Gastrocnemius medialis (tissue), 4 donors: ENCODE results near the gene PRR27. TPM values are rescaled to one million over a fixed set of nuclear protein-coding genes. Genes with fewer than 3 reads are reported as not detected.
"Not testable (repeated sequence)": the region's sequence is repeated elsewhere in the genome, so short reads cannot be mapped to it uniquely, and the experiment has no call there.

Source experiments
- ATAC-seq, 2 donors: fragments of 150-250 bp; one replicate each; pipeline ENCODE4 v1.9.1; 2016
- DNase-seq, 2 donors: peaks; one replicate each; pipeline ENCODE4 v3.0.0-alpha.2; 2019
- H3K27ac ChIP-seq, 4 donors: fragments of 200-600 bp; sonication (generic); 1 replicate in 1 of 4; 2 replicates in 3 of 4; pipeline ENCODE4 v1.5.1; 2016 to 2018; ENCODE audit warnings: mild to moderate bottlenecking in 2 of 4, moderate library complexity in 1 of 4
- H3K27me3 ChIP-seq, 3 donors: fragments of 200-600 bp; sonication (generic) in 2 of 3; 1 replicate in 1 of 3; 2 replicates in 2 of 3; pipeline versions ENCODE4 v1.5.1 to v1.6.0; 2016 to 2019; ENCODE audit warnings: mild to moderate bottlenecking in 1 of 3, moderate library complexity in 1 of 3
- H3K36me3 ChIP-seq, 2 donors: fragments of 200-600 bp; sonication (generic) in 1 of 2; one replicate each; pipeline ENCODE4 v1.5.1; 2017 to 2018
- H3K4me1 ChIP-seq, 2 donors: fragments of 200-600 bp; sonication (generic) in 1 of 2; one replicate each; pipeline ENCODE4 v1.5.1; 2016 to 2017; ENCODE audit warnings: mild to moderate bottlenecking in 2 of 2
- H3K4me3 ChIP-seq, 4 donors: fragments of 200-600 bp; sonication (generic) in 3 of 4; 1 replicate in 1 of 4; 2 replicates in 3 of 4; pipeline ENCODE4 v1.5.1; 2016 to 2019; ENCODE audit warnings: mild to moderate bottlenecking in 2 of 4
- H3K9me3 ChIP-seq, 3 donors: fragments of 200-600 bp; sonication (generic) in 2 of 3; 1 replicate in 1 of 3; 2 replicates in 2 of 3; pipeline ENCODE4 v1.5.1; 2016 to 2019
- CTCF ChIP-seq, 5 experiments: fragments of 450-650 bp in 3 of 5; fragments of 200-600 bp in 2 of 5; sonication (generic) in 2 of 5; IDR thresholded peaks in 4 of 5; conservative IDR thresholded peaks in 1 of 5; 1 replicate in 4 of 5; 2 replicates in 1 of 5; pipeline ENCODE4 v1.5.1; 2016 to 2019; ENCODE audit warnings: antibody characterized with exemption in 5 of 5, mild to moderate bottlenecking in 3 of 5, moderate library complexity in 3 of 5
- POLR2A ChIP-seq, 2 donors: fragments of 450-650 bp; IDR thresholded peaks; one replicate each; pipeline ENCODE4 v1.6.1; 2017; ENCODE audit warnings: antibody characterized with exemption in 2 of 2, mild to moderate bottlenecking in 2 of 2, moderate library complexity in 2 of 2
- in situ Hi-C, 4 donors: fragments of 200-750 bp; cut with MboI; loops; one replicate each; pipeline versions ENCODE4 v1.15.0 to v1.8.0; 2017; ENCODE audit warnings: low sequenced_read_pairs in 4 of 4
- intact Hi-C: fragments of 100-400 bp; cut with DNase I; formaldehyde crosslinking; loops from one replicate; pipeline ENCODE4 v1.15.1; 2023; ENCODE audit warnings: low total_unique reads
- total RNA-seq, 4 donors: library from RNA; depleted of rRNA; stranded (reverse); fragments of >200 nt; gene quantifications; one replicate each; pipeline versions ENCODE4 v1.1.0 to v1.2.3, GENCODE V29; 2016

Gene PRR27
- total RNA-seq, 4 donors from 2014 or later: not detected

- no peak for DNase-seq
- H3K4me3 ChIP-seq: no peak overlapping the region
- no peaks in the 10 kb centered on the region for H3K27me3 ChIP-seq
- no peak for ATAC-seq
- no peaks in the 10 kb centered on the region for H3K36me3 ChIP-seq
- no peak overlapping the region for H3K27ac ChIP-seq
- TF ChIP-seq POLR2A (IDR thresholded peaks at IDR 0.05) (no peak), CTCF (IDR thresholded peaks at IDR 0.05 in 4 of 5, conservative IDR thresholded peaks at IDR 0.05 in 1 of 5) (no peak)
- in situ Hi-C loops: no loop called here
- no peaks in the 10 kb centered on the region for H3K9me3 ChIP-seq
- no peaks in the 10 kb centered on the region for H3K4me1 ChIP-seq
- intact Hi-C loops: no loop called here
Observed at GRCh38 chr4:70197842-70198241, 43.8 kb downstream of the PRR27 start.

- H3K27me3 ChIP-seq: no peaks in the 10 kb centered on the region
- H3K4me3 ChIP-seq: no peak overlapping the region
- no peak for TF ChIP-seq POLR2A (IDR thresholded peaks at IDR 0.05)
- intact Hi-C loops: no loop called here
- no peaks in the 10 kb centered on the region for H3K9me3 ChIP-seq
- no peaks in the 10 kb centered on the region for H3K4me1 ChIP-seq
- DNase-seq (no peak), ATAC-seq (no peak)
- no peak overlapping the region for H3K27ac ChIP-seq
- H3K36me3 ChIP-seq: no peaks in the 10 kb centered on the region
- in situ Hi-C loops: no loop called here
Observed at GRCh38 chr4:70203601-70204000, 49.6 kb downstream of the PRR27 start.

GRCh38 chr4:70212752-70213151 is 58.7 kb downstream of the PRR27 start:
- DNase-seq, ATAC-seq: not testable (repeated sequence)

More at GRCh38 chr4:70212752-70213151, 58.7 kb downstream of the PRR27 start:
- H3K36me3 ChIP-seq, H3K4me3 ChIP-seq, H3K27ac ChIP-seq, intact Hi-C loops, H3K9me3 ChIP-seq, H3K4me1 ChIP-seq, H3K27me3 ChIP-seq, in situ Hi-C loops: not testable (repeated sequence)

Other genes with a start within 250 kb of the PRR27 start
- gene CSN1S1, start 223.2 kb upstream of the PRR27 start, total RNA-seq: not detected
- not detected for gene CSN2, start 188.5 kb upstream of the PRR27 start, total RNA-seq
- gene STATH, start 158.3 kb upstream of the PRR27 start, total RNA-seq: not detected
- gene HTN3, start 125.8 kb upstream of the PRR27 start, total RNA-seq: not detected
- gene HTN1, start 103.8 kb upstream of the PRR27 start, total RNA-seq: not detected
- gene ODAM, start 41.5 kb downstream of the PRR27 start, total RNA-seq: not detected
- not detected for gene FDCSP, start 71.9 kb downstream of the PRR27 start, total RNA-seq
- gene CSN3, start 88.4 kb downstream of the PRR27 start, total RNA-seq: not detected
- gene CABS1, start 180.7 kb downstream of the PRR27 start, total RNA-seq: not detected
- not detected for gene SMR3A, start 206.5 kb downstream of the PRR27 start, total RNA-seq
- gene SMR3B, start 228.9 kb downstream of the PRR27 start, total RNA-seq: not detected
- not detected for gene OPRPN, start 243.7 kb downstream of the PRR27 start, total RNA-seq